Thyroid gland (tissue), 4 donors: ENCODE results near the gene PYY. TPM values are rescaled to one million over a fixed set of nuclear protein-coding genes. Genes with fewer than 3 reads are reported as not detected.
"Not testable (repeated sequence)": the region's sequence is repeated elsewhere in the genome, so short reads cannot be mapped to it uniquely, and the experiment has no call there.

Experiments used
- DNase-seq, 2 donors: peaks; one replicate each; pipeline ENCODE4 v3.0.0-alpha.2; 2019
- H3K27ac ChIP-seq, 3 donors: fragments of 200-600 bp; sonication (generic); 1 replicate in 2 of 3; 2 replicates in 1 of 3; pipeline ENCODE4 v1.5.1; 2016 to 2019; ENCODE audit warnings: mild to moderate bottlenecking in 1 of 3, moderate library complexity in 1 of 3
- H3K27me3 ChIP-seq: fragments of 200-600 bp; sonication (generic); one replicate; pipeline ENCODE4 v1.5.1; 2019
- H3K36me3 ChIP-seq, 2 donors: fragments of 200-600 bp; sonication (generic); one replicate each; pipeline ENCODE4 v1.5.1; 2016 to 2019
- H3K4me1 ChIP-seq, 2 donors: fragments of 200-600 bp; sonication (generic); one replicate each; pipeline ENCODE4 v1.5.1; 2017 to 2019
- H3K4me3 ChIP-seq, 3 donors: fragments of 200-600 bp; sonication (generic); replicated peaks in 1 of 3; 1 replicate in 2 of 3; 2 replicates in 1 of 3; pipeline ENCODE4 v1.5.1; 2016; ENCODE audit warnings: mild to moderate bottlenecking in 1 of 3
- H3K9me3 ChIP-seq: fragments of 200-600 bp; sonication (generic); one replicate; pipeline ENCODE4 v1.5.1; 2017
- POLR2A ChIP-seq, 2 donors: fragments of 450-650 bp; IDR thresholded peaks; one replicate each; pipeline ENCODE4 v1.6.1; 2017; ENCODE audit warnings: antibody characterized with exemption in 2 of 2, mild to moderate bottlenecking in 2 of 2, moderate library complexity in 1 of 2
- WGBS, 2 donors: methylation state at CpG; one replicate each; pipeline ENCODE4 v1.1.5; 2017; 5-methylcytosine and 5-hydroxymethylcytosine counted together
- intact Hi-C: fragments of 100-400 bp; cut with DNase I; formaldehyde crosslinking; loops from one replicate; pipeline ENCODE4 v1.15.1; 2023
- total RNA-seq, 4 donors: library from RNA; depleted of rRNA; stranded (reverse); fragments of >200 nt; gene quantifications; one replicate each; pipeline ENCODE4 v1.2.3, GENCODE V29; 2016
- TF ChIP-seq, protein P1 (sequence below), 6 experiments: fragments of 200-600 bp in 3 of 6; fragments of 450-650 bp in 3 of 6; sonication (generic) in 3 of 6; IDR thresholded peaks; one replicate each; pipeline ENCODE4 v1.5.1; 2016 to 2019; ENCODE audit warnings: antibody characterized with exemption in 6 of 6, mild to moderate bottlenecking in 2 of 6, inconsistent platforms in 1 of 6, moderate library complexity in 1 of 6

PYY gene
- total RNA-seq, 4 donors from 2014 or later, result 2.2 TPM; not detected in 3

DNA sequence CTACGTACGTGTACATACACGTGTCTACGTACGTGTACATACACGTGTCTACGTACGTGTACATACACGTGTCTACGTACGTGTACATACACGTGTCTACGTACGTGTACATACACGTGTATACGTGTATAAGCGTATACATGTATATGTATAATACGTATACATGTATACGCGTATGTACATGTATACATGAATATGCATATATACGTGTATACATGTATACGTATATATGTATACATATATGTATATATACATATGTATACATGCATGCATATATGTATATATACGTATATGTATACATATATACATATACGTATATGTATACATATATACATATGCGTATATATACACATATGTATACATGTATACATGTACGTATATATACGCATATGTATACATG is 22.2 kb upstream of the PYY start:
- WGBS, 2 donors, result 88% methylated on average over 27 of the region's 27 CpGs
- Histone ChIP-seq H3K4me3 (no peak overlapping the region), H3K4me1 (peaks cover 0 to 9% of the 10 kb centered on the region in 2 donors), H3K27me3 (no peaks in the 10 kb centered on the region), H3K9me3 (no peaks in the 10 kb centered on the region), H3K27ac (no peak overlapping the region), H3K36me3 (no peaks in the 10 kb centered on the region)
- TF ChIP-seq, protein P1, sequence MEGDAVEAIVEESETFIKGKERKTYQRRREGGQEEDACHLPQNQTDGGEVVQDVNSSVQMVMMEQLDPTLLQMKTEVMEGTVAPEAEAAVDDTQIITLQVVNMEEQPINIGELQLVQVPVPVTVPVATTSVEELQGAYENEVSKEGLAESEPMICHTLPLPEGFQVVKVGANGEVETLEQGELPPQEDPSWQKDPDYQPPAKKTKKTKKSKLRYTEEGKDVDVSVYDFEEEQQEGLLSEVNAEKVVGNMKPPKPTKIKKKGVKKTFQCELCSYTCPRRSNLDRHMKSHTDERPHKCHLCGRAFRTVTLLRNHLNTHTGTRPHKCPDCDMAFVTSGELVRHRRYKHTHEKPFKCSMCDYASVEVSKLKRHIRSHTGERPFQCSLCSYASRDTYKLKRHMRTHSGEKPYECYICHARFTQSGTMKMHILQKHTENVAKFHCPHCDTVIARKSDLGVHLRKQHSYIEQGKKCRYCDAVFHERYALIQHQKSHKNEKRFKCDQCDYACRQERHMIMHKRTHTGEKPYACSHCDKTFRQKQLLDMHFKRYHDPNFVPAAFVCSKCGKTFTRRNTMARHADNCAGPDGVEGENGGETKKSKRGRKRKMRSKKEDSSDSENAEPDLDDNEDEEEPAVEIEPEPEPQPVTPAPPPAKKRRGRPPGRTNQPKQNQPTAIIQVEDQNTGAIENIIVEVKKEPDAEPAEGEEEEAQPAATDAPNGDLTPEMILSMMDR (IDR thresholded peaks at IDR 0.05), result no peak
- no peak for TF ChIP-seq POLR2A (IDR thresholded peaks at IDR 0.05)
- intact Hi-C loops, result no loop called here
- no peak for DNase-seq

DNA sequence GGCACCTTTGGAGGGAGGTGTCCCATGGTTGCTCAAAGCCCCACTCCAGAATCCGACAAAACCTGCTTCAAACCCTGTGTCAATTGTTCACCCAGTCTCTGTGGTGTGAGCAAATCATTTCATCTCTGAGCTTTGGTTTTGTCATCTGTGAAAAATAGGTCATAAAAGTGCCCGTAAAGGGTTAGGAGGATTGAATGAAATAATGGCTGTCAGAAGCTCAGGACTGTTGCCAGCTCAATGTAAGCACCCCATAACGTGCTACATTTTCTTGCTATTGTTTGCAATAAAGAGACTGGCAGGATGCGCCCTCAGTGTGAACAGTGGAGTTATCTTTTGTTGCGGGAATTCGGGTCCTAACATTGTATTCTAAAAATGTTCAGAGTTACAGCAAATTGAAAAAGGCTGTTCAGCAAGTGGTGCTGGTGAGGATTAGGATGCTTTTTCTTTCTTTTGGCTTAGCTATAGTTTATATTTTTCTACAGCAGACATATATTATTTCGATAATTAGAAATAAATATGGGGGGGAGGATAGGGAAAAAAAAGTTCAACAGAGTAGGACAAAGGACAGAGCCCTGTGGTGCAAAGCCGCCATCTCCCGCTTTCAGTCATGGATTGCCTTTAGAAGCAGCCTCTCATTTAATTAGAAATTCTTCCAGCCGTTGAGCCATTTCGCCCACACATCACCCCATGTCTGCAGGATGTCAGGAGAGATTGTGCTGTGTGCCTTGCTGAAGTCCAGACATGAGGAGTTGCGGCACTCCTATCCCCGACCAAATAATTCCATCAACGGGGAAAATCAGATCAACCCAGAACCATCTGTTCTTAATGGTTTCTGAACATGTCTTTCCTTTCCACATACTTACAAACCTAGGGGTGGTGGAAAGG is 20.9 kb upstream of the PYY start:
- Histone ChIP-seq H3K27me3 (no peaks in the 10 kb centered on the region), H3K27ac (no peak overlapping the region), H3K36me3 (no peaks in the 10 kb centered on the region), H3K9me3 (no peaks in the 10 kb centered on the region), H3K4me3 (no peak overlapping the region), H3K4me1 (peaks cover 0 to 9% of the 10 kb centered on the region in 2 donors)
- 70 to 79% methylated on average over 14 of the region's 14 CpGs for WGBS, 2 donors
- intact Hi-C loops, result no loop called here
- DNase-seq, result no peak
- TF ChIP-seq, protein P1 (IDR thresholded peaks at IDR 0.05), result no peak
- TF ChIP-seq POLR2A (IDR thresholded peaks at IDR 0.05), result no peak

DNA sequence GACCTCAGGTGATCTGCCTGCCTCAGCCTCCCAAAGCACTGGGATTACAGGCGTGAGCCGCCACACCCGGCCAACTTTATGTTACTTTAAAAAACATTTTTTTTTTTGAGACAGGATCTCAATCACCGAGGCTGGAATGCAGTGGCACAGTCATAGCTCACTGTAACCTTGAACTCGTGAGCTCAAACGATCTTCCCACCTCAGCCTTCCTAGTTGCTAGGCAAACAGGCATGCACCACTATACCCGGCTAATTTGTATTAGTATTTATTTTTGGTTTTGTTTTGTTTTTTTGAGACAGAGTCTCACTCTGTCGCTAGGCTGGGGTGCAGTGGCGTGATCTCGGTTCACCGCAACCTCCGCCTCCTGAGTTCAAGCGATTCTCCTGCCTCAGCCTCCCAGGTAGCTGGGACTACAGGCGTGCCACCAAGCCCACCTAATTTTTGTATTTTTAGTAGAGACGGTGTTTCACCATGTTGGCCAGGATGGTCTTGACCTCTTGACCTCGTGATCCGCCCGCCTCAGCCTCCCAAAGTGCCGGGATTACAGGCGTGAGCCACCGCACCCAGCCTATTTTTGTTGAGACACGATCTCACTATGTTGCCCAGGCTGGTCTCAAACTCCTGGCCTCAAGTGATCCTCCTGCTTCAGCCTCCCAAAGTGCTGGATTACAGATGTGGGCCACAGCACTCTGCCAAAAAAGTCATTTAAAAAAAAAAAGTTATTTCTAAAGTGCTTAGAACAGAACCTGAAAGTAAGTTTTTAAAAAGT is 18.9 kb upstream of the PYY start:
- H3K27ac ChIP-seq, DNase-seq, intact Hi-C loops, H3K27me3 ChIP-seq, H3K4me3 ChIP-seq, H3K36me3 ChIP-seq, H3K9me3 ChIP-seq: not testable (repeated sequence)
- peaks cover 0 to 12% of the 10 kb centered on the region in 2 donors for H3K4me1 ChIP-seq
- 91 to 94% methylated on average over 22 of the region's 22 CpGs for WGBS, 2 donors

DNA sequence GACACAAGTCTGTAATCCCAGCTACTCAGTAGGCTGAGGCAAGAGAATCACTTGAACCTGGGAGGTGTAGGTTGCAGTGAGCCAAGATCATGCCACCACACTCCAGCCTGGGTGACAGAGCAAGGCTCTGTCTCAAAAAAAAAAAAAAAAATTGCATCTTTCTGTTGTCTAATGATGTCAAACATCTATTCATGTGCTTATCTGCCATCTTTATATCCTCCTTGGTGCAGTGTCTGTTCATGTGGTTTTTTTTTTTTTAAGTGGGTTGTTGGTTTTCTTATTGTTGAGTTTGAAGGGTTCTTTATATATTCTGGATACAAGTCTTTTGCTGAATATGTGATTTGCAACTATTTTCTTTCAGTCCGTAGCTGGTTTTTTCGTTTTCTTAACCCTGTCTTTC is 17.7 kb upstream of the PYY start:
- H3K9me3 ChIP-seq, H3K36me3 ChIP-seq, DNase-seq, H3K27me3 ChIP-seq, H3K4me1 ChIP-seq, H3K27ac ChIP-seq, H3K4me3 ChIP-seq, intact Hi-C loops: not testable (repeated sequence)
- WGBS, 2 donors, result 61 to 62% methylated on average over 2 of the region's 2 CpGs

DNA sequence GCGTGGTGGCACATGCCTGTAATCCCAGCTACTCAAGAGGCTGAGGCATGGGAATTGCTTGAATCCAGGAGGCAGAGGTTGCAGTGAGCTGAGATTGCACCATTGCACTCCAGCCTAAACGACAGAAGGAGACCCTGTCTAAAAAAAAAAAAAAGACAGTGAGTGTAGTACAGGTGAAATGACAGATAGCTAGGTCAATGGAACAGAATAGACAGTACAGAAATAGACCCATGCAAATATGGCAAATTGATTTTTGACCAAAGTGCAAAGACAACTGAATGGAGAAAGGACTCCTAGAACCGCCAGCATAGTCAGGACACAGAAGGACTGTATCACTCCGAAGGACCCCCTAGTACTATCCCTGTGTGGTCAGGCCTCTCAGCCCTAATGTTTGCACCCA is 16.6 kb upstream of the PYY start:
- Histone ChIP-seq H3K4me3 (no peak overlapping the region), H3K9me3 (no peaks in the 10 kb centered on the region), H3K27ac (no peak overlapping the region), H3K27me3 (no peaks in the 10 kb centered on the region), H3K4me1 (peaks cover 3 to 4% of the 10 kb centered on the region in 2 donors), H3K36me3 (no peaks in the 10 kb centered on the region)
- DNase-seq, result no peak
- 82 to 84% methylated on average over 4 of the region's 4 CpGs for WGBS, 2 donors
- TF ChIP-seq, protein P1 (IDR thresholded peaks at IDR 0.05), result no peak
- TF ChIP-seq POLR2A (IDR thresholded peaks at IDR 0.05), result no peak
- intact Hi-C loops, result no loop called here
